GM19395 (cell line): Measurements from ENCODE around the gene DNAJC1.
A peak's percentile ranks its signal among the peaks of the same experiment; 100 is the strongest.

Source experiments
- ATAC-seq: cut with Tn5 transposase; IDR thresholded peaks from one replicate; pipeline ENCODE4 v1.9.1; 2021; ENCODE audit warnings: mild to moderate bottlenecking, moderate library complexity; ENCODE audit not compliant: unreplicated experiment

DNAJC1 gene

DNA sequence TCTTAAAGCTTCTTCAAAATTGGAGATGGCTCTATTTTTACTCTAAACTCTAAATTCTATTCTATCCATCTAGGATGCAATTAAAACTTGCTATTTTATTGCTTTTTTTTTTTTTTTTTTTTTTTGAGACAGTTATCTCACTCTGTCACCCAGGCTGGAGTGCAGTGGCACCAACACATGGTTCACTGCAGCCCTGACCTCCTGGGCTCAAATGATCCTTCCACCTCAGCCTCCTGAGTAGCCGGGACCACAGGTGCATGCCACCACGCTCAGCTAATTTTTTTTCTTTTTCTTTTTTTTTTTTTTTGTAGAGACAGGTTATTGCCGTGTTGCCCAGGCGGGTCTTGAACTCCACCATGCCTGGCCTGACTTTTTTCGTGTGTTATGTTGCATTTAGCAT is 41.2 kb downstream of the DNAJC1 start:
- no peak for ATAC-seq

DNA sequence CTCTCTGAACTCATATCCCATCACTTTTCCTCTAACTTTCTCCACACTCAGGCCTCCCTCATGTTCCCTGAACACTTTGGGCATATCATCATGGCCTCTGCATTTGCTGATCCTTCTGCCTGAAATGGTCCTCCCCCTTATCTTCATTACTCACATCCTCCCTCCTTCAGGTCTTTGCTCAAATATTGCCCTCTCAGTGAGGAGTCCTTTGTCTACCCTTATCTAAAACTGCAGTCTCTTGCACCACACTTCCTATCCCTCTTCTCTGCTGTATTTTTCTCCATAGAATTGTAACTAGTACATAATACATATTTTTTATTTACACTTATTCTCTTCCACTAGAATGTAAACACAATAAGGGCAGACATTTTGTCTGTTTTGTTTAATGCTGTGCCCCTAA is 41.7 kb downstream of the DNAJC1 start:
- ATAC-seq: no peak

DNA sequence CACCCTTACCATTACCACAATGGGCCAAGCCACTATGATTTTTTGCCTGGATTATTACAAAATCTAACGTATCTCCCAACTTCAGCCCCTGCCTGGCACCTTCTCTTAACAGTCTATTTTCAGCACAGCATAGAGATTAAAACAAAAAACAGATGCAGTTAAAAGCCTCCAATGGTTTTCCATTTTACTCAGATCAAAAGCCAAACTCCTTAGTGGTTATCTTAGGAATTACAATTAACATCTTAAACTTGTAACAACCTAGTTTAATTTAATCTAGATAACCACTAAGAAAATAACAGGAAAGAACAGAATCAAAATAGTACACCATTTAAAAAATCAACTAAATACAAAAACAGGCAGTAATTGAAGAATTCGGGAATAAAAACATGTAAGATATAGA is 43.5 kb downstream of the DNAJC1 start:
- ATAC-seq: no peak

DNA sequence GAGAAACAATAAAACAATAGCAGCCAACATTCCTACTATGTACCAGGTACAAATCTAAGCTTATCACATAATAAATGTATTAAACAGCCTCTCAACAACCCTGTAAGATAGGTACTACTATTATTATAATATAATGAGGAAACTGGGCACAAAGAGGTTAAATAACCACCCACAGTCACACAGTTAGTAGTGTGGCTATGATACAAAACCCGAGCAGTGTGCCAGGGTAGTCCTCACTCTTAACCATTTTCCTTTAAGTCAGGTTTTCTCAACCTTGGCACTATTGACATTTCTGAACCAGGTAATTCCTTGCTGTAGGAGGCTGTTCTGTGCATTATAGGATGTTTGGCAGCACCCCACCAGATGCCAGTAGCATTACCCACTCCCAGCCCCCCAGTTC is 48.8 kb downstream of the DNAJC1 start:
- ATAC-seq: no peak

DNA sequence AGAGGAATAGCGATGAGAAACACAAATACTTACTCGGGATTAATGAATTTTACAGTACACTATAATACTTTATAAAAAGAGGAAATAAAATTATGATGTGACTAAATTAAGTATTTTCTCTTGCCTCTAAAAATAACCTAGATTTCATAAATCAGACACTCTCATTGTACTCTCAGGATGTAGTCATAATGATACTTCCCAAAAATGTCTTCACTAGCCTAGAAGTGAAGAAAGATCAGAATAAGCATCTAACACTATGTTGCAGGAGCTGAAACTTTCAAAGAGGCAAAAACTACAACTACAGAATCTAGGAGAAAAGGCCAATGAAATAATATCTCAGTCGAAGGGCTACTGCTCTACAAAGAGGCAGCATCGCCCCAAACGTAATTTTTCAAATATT is 49.4 kb downstream of the DNAJC1 start:
- no peak for ATAC-seq

DNA sequence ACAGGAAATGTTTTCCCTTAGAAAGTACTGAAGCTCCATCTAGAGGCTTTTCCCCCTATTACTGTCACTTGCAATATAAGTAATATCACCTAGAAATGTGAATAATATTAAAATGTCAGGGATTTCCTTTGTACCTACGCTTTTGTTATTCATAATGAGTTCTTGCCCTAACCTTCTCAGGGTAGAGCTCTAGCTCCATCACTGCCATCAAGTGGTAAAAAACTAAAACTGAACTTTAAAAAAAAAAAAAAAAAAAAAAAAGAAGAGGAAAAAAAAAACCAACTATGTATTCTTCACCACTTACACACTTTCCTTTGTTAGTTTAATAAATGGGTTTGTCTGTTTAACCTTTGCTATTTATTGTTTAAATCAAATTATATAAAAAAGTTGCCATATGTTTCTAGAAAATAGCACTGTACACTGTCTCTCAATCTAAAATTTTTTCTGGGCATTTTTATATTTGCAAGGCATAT is 49.9 kb downstream of the DNAJC1 start:
- peak; percentile 68 for ATAC-seq

DNA sequence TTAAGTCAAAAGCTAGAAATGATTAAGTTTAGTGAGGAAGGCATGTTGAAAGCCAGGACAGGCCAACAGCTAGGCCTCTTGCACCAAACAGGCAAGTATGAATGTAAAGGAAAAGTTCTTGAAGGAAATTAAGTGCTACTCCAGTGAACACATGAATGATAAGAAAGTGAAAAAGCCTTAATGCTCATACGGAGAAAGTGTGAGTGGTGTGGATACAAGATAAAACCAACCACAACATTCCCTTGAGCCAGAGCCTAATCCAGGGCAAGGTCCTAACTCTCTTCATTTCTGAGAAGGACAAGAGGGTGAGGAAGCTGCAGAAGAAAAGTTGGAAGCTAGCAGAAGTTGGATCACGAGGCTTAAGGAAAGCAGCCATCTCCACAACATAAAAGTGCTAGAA is 53.0 kb downstream of the DNAJC1 start:
- ATAC-seq: no peak

DNA sequence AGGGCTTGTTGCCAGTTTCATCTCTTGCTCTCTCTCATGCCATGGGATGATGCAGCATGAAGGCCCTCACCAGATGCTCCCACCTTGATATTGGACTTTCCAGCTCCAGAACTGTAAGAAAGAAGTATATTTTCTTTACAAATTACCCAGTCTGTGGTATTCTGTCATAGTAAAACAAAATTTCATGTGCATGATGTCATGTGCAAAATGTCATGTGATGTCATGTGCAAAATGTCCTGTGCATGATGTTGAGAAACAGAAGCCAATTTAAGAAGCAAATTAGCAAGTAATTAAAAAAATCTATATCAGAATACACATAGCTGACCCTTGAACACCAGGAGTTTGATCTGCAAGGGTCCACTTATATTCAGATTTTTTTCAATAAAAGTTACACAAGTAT is 56.6 kb downstream of the DNAJC1 start:
- no peak for ATAC-seq

DNA sequence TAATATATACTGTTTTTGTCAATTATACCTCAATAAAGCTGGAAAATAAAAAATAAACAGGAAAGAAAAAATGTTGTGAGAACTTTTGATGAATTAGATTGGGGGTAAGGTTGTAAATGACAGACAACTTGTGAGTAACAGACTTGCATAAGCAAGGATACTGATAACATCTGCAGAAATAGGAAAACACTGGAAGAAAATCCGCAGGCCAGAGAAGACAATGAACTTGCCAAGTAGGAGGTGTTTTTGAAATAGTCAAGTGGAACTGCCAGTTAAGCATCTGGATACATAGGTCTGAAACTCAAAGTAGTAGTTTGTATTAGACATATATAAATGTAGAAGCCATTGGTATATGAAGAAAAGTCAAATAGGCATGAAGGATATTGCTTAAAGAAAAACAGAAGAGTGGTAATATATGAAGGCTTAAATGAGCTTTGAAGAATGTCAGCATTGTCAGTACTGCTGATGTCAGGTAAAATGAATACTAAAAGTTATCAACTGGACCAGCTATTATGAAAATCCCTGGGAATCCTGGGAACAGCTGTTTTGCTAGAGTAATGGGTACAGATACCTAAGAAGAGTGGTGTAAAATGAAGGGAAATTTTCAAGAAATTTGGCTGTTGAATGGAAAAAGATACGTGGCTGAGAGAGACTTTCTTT is 58.7 kb downstream of the DNAJC1 start:
- ATAC-seq: no peak

DNA sequence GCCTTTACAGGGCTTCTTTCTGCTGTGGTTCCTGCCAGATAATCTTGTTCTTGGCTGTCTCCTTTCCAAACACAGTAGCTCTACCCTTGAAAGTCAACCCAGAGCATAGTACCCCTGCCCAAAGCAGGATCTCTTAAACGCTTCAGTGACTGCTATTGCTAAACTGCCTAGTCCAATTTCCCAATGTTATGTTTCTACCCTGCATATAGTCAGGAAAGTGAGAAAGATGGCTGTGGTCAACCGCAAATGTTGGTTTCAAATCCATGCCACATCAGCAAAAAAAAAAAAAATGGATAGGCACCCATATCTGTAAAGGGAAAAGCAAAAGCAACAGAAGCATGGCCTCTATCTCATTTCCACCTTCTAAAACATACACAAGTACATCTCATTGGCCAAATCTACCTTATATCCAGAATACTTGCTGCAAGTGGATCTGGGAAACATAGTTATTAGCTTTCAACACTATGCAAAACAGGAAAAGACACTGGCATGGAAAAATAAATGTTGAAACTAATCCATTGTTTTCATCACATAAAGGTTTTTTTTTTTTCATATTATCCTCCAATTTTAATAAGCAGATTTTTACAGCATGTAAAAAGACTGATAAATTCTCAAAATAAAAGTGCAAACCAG is 59.8 kb downstream of the DNAJC1 start:
- no peak for ATAC-seq

DNA sequence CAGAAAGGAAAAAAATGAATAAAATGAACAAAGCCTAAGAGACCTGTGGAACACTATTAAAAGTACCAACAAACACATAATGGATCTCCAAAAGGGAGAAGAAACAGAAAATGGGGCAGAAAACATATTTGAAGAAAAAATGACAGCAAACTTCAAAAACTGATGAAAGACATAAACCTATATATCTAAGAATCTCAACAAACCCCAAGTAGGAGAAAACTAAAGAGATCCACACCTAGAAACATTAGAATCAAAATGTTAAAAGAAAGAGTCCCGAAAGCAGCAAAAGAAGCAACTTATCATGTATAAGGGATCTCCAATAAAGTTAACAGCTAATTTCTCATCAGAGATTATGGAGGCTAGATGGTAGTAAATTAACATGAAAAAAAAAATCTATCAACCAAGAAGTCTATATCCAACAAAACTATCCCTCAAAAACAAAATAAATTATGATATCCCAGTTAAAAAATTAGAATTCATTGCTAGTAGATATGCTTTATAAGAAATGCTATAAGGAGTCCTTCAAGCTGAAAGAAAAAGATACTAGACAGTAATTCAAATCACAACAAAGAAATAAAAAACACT is 68.0 kb downstream of the DNAJC1 start:
- no peak for ATAC-seq

DNA sequence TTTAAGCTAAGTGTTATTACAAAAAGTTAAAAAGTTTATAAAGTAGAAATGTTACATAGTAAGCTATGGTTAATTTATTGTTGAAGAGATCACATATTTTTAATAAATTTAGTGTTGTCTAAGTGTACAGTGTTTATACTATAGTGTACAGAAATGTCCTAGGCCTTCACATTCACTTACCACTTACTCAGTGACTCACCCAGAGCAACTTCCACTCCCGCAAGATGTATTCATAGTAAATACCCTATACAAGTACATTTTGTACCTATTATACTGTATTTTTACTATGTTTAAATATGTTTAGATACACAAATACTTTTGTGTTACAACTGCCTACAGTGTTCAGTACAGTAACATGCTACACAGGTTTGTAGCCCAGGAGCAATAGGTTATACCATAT is 69.2 kb downstream of the DNAJC1 start:
- ATAC-seq: no peak

DNA sequence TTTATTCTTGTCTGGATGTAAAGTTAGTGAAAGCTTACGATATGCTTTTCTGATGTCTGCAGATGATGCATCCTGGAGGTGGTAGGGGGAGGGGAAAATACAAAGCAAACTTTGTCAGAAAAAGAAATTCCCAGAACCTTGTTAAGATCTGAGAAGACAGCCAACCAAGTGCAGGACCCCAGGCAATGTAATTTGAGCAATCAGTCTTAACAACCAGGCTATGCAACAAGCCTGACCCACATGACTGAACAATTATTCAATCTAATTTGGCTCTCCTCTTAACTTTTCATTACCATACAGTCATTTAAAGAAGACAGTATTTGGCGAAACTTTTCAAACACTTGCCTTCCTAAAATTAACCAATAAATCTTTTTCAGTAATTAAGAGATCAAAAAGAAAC is 74.5 kb downstream of the DNAJC1 start:
- no peak for ATAC-seq

DNA sequence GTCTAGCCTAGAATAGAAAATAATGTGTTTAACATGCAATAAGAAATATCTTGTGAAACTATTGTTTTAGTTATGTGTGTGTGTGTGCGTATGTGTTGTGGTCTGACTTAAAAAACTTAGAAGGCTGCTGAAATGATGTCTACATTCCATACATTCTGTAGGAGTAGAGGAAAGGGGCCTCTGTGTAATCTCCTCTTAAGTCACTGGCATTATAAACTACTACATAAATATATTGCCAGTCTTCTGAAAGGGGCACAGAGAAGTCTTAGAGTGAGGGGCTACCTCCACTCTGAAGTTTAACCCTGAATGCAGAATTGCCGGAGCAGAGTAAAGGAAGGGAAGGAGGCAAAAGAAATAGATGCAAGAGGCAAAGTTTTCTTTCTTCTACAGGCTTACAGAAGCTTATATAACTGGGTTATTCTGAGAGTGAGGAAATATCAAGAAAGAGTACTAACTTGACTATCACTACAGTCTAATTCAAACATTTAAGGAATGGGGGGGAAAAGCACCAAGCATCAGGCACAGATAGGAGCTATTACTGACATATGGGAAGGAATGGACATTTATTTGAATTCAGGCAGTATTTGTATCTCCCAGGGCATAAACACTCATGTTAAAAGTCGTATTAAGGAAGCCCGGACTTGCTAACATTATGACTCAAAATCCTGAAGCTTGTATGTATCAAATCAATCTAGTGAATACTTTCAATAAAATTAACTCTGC is 75.7 kb downstream of the DNAJC1 start:
- ATAC-seq: no peak

DNA sequence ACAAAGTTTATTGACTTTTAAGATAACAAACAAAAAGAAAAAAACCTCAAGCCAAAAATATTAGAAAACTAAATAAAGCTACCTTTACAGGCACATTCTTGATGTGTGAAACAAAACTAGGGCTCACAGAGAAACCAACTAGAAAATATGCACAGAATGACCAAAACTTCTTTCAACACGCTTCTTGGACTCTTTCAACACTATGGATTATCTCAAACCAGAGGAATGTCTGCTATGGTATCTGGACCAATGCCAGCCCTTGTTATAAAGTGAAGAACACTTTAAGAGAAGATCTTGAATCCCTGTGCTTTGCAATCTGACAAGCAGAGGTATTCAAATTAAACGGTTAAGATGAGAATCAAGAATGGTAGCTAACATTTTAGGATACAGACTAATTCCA is 76.6 kb downstream of the DNAJC1 start:
- no peak for ATAC-seq

DNA sequence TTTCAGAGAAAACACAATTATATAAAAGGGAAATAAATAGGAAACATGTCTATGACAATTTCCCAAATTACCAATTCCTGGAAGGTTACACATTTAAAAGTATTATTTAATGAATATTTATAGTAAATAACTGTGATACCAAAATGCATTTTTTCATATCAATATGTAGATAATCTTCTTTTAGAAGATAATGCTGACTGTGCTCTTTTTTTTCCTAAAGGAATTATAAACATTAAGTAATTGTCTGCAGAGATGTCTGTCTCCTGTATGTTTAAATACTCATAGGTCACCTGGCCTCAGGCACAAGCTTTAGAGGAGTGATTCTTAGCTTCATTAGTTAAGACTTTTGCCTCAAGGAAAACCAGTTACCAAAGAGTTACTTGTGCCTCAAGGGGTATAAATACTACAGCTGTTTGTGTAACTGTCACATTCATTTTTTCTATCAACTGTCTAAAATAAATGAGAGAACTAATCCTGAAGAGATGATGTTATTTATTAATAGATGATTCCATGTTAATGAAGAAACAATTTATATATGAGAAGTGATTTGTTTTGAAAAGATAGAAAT is 77.1 kb downstream of the DNAJC1 start:
- no peak for ATAC-seq

DNA sequence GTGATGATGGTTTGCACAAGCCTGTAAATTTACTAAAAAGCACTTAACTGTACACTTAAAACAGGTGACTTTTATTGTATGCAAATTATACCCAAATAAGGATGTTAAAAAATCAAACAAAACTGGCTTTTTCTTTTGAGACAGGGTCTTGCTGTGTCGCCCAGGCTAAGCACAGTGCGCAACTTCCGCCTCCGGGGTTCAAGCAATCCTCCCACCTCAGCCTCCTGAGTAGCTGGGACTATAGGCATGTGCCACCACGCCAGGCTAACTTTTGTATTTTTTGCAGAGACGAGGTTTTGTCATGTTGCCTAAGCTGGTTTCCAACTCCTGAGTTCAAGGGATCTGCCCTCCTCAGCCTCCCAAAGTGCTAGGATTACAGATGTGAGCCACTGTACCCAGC is 77.7 kb downstream of the DNAJC1 start:
- no peak for ATAC-seq

DNA sequence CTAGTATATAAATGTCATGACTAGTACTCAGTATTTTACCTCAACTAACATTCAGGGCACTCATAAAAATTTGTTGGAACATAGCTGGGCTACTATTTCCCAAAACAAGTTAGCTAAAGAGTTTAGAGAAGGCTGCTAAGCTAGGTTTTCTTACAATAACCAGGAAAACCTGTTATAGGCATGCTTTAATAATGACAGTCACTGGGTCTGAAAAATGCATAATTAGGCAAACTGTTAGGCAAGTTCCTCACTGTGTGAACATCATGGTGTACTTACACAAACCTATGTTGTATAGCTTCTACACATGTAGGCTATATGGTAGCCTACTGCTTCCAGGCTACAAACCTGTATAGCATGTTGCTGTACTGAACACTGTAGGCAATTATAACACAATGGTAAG is 79.0 kb downstream of the DNAJC1 start:
- ATAC-seq: no peak

DNA sequence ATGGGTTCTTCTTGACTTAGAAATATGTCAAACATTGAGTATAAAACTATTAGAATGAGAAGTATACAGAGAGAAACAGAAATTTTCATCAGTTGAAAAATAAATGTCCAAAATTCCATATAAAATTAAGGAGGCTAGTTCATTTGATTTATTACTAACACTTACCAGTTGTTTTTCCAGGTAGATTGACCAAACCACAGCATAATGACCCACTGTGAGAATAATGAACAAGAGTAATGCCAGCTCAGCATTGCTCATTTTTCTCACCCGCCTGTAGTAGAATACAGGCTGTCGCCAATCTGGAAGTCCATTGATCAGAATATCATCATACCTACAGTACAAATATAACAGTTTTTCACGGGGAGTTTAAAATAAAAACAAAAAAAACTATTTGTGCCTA is 82.9 kb downstream of the DNAJC1 start:
- ATAC-seq: no peak

DNA sequence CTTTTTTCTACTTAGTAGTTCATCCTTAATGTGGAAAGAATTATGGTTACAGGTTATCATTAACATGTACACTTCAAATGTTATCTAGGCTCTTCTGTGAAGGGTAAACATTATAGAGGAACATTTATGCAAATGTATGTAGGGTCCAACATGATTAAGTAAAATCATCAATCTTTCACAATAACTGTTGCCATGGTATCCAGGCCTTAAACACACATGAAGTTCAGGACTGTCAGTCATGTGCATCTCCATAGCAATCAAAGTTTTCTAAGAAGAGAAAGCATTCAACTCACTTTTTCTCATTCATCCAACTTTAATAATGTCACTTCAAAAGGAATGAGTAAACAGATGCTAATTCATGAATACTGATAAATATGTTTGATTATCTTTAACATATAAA is 83.6 kb downstream of the DNAJC1 start:
- no peak for ATAC-seq

DNA sequence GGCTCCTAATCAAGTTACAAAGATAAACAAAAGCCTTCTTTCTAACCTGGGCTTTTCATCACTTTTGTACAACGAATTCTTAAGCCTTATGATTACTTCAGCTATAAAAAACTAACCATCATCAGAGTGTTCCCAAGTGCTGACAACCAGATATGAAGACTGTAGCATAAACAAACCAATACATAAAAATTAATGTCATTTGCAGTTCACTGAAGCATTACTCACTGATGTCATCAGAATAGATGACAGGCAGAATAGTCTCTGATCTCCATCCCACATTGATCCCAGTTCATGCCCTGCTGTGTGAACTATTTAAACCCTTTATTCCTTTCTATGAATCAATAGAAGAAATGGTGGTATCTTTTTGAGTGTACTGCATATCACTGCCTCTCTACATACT is 84.4 kb downstream of the DNAJC1 start:
- no peak for ATAC-seq

DNA sequence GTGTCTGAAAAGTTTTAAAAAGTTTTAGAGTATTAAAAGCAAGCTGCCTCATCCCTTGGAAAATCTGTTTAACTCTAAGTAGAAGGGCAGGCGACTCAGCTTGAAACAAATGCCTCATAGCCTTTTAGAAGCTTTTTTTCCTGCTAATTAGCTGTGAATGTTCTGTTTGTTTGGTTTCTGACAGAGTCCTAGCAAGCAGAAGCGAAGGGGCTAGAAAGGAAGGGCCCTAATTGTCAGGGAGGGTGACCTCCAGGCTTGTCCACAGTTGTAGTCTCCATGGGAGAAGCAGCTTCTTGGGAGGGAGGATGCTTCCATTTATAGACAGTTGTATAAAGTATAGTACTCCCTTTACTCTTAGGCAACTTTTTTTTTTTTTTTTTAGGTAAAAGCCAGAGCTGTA is 90.9 kb downstream of the DNAJC1 start:
- no peak for ATAC-seq
